K562 (cell line): Measurements from ENCODE around the gene HBG1. TPM values are rescaled to one million over a fixed set of nuclear protein-coding genes. Genes with fewer than 3 reads are reported as not detected.

Source experiments
- ATAC-seq: fragments of 200-7000 bp; cut with Tn5 transposase; 3 replicates; pipeline ENCODE4 v1.9.1; 2020; ENCODE audit warnings: moderate library complexity
- BruUV-seq: library from RNA; stranded (reverse); fragments of 400-500 nt; replicated peaks from 2 replicates; lab custom pipeline; 2021; lab: Mats Ljungman, UMichigan
- CTCF ChIA-PET: fragments of 300-600 bp; formaldehyde crosslinking; extraction: SDS; loops from one replicate; lab custom pipeline; 2021; ENCODE audit warnings: low intra/inter-chr PET ratio; lab: Yijun Ruan, JAX
- POLR2A ChIA-PET: fragments of 300-600, 350-650 bp; sonication (Branson Sonifier 250); formaldehyde crosslinking; extraction: SDS; loops from one replicate; lab custom pipeline; 2021; ENCODE audit warnings: antibody characterized with exemption, inconsistent platforms; lab: Yijun Ruan, JAX
- DNase-seq, 4 experiments: peaks; one replicate each; pipeline versions ENCODE4 v3.0.0 to v3.0.0-alpha.2; 2011 to 2018; ENCODE audit warnings: low spot score in 3 of 4, mixed read lengths in 3 of 4; ENCODE audit errors: extremely low read depth in 1 of 4
- FAIRE-seq: peaks from 2 replicates; lab custom pipeline; 2011; peaks lifted over from hg19 to GRCh38; lab: Jason Lieb, UNC
- H2AFZ ChIP-seq: 2 replicates; pipeline ENCODE4 v1.6.0; 2011; ENCODE audit warnings: low read depth, low read length, control low read depth, inconsistent platforms
- H3K27ac ChIP-seq: fragments of 200-600 bp; 3 replicates; pipeline ENCODE4 v1.8.0; 2011; ENCODE audit warnings: low read depth, mild to moderate bottlenecking, control low read depth, inconsistent platforms, low read length, moderate library complexity, mixed read lengths; ENCODE audit errors: extremely low read depth
- H3K27me3 ChIP-seq, 2 experiments: fragments of 300-600 bp in 1 of 2; 2 replicates in 1 of 2; 3 replicates in 1 of 2; pipeline versions ENCODE4 v1.6.0 to v1.8.0; 2011; ENCODE audit warnings: inconsistent platforms in 2 of 2, low read length in 2 of 2, mild to moderate bottlenecking in 1 of 2, mixed read lengths in 1 of 2, moderate library complexity in 1 of 2; ENCODE audit not compliant: control insufficient read depth in 2 of 2, insufficient read depth in 2 of 2
- H3K36me3 ChIP-seq: fragments of 300-600 bp; 3 replicates; pipeline ENCODE4 v1.8.0; 2011; ENCODE audit warnings: mild to moderate bottlenecking, low read length, inconsistent platforms; ENCODE audit not compliant: control insufficient read depth, insufficient read depth
- H3K4me1 ChIP-seq, 2 experiments: fragments of 200-600 bp in 1 of 2; replicated peaks in 1 of 2; 2 replicates in 1 of 2; 3 replicates in 1 of 2; pipeline versions ENCODE4 v1.5.1 to v1.8.0; 2011; ENCODE audit warnings: inconsistent platforms in 2 of 2, low read length in 2 of 2, mild to moderate bottlenecking in 1 of 2, mixed read lengths in 1 of 2, moderate library complexity in 1 of 2; ENCODE audit not compliant: control insufficient read depth in 2 of 2, insufficient read depth in 2 of 2
- H3K4me2 ChIP-seq: 2 replicates; pipeline ENCODE4 v1.6.1; 2011; ENCODE audit warnings: low read length, control low read depth, inconsistent platforms, mixed read lengths; ENCODE audit not compliant: insufficient read depth
- H3K4me3 ChIP-seq: fragments of 200-600 bp; sonication (generic), shearing (Covaris generic); 2 replicates; pipeline ENCODE4 v1.5.1; 2016; ENCODE audit warnings: control low read depth, inconsistent platforms
- H3K79me2 ChIP-seq: fragments of 200-600 bp; 3 replicates; pipeline ENCODE4 v1.8.0; 2011; ENCODE audit warnings: low read length, inconsistent platforms; ENCODE audit not compliant: control insufficient read depth, insufficient read depth
- H3K9ac ChIP-seq, 2 experiments: 2 replicates each; pipeline versions ENCODE4 v1.6.0 to v1.6.1; 2011; ENCODE audit warnings: low read depth in 2 of 2, low read length in 2 of 2, control low read depth in 1 of 2, inconsistent platforms in 1 of 2, mild to moderate bottlenecking in 1 of 2, mixed read lengths in 1 of 2; ENCODE audit not compliant: insufficient read depth in 1 of 2
- H3K9me1 ChIP-seq: one replicate; pipeline ENCODE4 v1.6.0; 2011; ENCODE audit warnings: inconsistent platforms, mild to moderate bottlenecking, low read length, moderate library complexity; ENCODE audit not compliant: control insufficient read depth, insufficient read depth
- H3K9me3 ChIP-seq: replicated peaks from 2 replicates; pipeline ENCODE4 v1.5.1; 2011; ENCODE audit warnings: low read depth, low read length, inconsistent platforms; ENCODE audit not compliant: control insufficient read depth, insufficient read depth
- H4K20me1 ChIP-seq: replicated peaks from 2 replicates; pipeline ENCODE4 v1.6.1; 2011; ENCODE audit warnings: low read length, inconsistent platforms, mixed read lengths; ENCODE audit not compliant: control insufficient read depth, insufficient read depth
- BDP1 ChIP-seq: IDR thresholded peaks from 3 replicates; pipeline ENCODE4 v1.6.1; 2011; ENCODE audit not compliant: insufficient read length, insufficient read depth
- CSDE1 ChIP-seq, 2 experiments: fragments of 450-650 bp; IDR thresholded peaks; 2 replicates each; pipeline ENCODE4 v1.6.1; 2016; ENCODE audit warnings: mild to moderate bottlenecking in 1 of 2
- FOXJ3 ChIP-seq: sonication (generic); formaldehyde crosslinking; IDR thresholded peaks from 2 replicates; pipeline ENCODE4 v1.4.0; 2020; ENCODE audit warnings: mild to moderate bottlenecking, missing genetic modification reagents
- HDAC8 ChIP-seq: fragments of 450-650 bp; IDR thresholded peaks from 2 replicates; pipeline ENCODE4 v1.6.1; 2016; ENCODE audit warnings: mild to moderate bottlenecking, missing genetic modification characterization, moderate library complexity, missing compliant biosample characterization
- HLTF ChIP-seq: fragments of 450-650 bp; IDR thresholded peaks from 2 replicates; pipeline ENCODE4 v1.6.1; 2016
- KAT7 ChIP-seq: sonication (generic); formaldehyde crosslinking; IDR thresholded peaks from 2 replicates; pipeline ENCODE4 v1.8.0; 2022; ENCODE audit warnings: missing genetic modification reagents, mild to moderate bottlenecking, borderline replicate concordance
- MTF1 ChIP-seq: fragments of 250-450 bp; sonication (Bioruptor Pico); IDR thresholded peaks from 2 replicates; pipeline ENCODE4 v1.9.0; 2021; ENCODE audit warnings: moderate library complexity, mild to moderate bottlenecking, inconsistent platforms, borderline replicate concordance
- POLR2H ChIP-seq: IDR thresholded peaks from 2 replicates; pipeline ENCODE4 v1.6.1; 2016; ENCODE audit warnings: missing genetic modification characterization, low read depth, mild to moderate bottlenecking, control low read depth, missing compliant biosample characterization, moderate library complexity
- SREBF2 ChIP-seq: sonication (generic); formaldehyde crosslinking; IDR thresholded peaks from 2 replicates; pipeline ENCODE4 v1.4.0; 2020; ENCODE audit warnings: mild to moderate bottlenecking, missing genetic modification reagents
- ZBTB43 ChIP-seq: sonication (generic); formaldehyde crosslinking; IDR thresholded peaks from 2 replicates; pipeline ENCODE4 v1.8.0; 2023; ENCODE audit warnings: mild to moderate bottlenecking, missing genetic modification reagents
- ZKSCAN8 ChIP-seq: fragments of 200-800 bp; sonication (Bioruptor generic); IDR thresholded peaks from 2 replicates; pipeline ENCODE4 v1.6.1; 2016; ENCODE audit warnings: missing genetic modification characterization, missing compliant biosample characterization
- ZNF444 ChIP-seq: fragments of 250-450 bp; sonication (Bioruptor Pico); IDR thresholded peaks from 2 replicates; pipeline ENCODE4 v1.4.0; 2020; ENCODE audit warnings: mild to moderate bottlenecking, moderate library complexity
- WGBS: fragments of 100-300 bp; shearing (Covaris generic); methylation state at CpG from one replicate; pipeline ENCODE4 v1.1.6; 2016; ENCODE audit warnings: low coverage, mixed read lengths; ENCODE audit not compliant: insufficient coverage; ENCODE audit errors: missing lambda C conversion rate; 5-methylcytosine and 5-hydroxymethylcytosine counted together
- in situ Hi-C: fragments of 300-500 bp; cut with MboI; formaldehyde crosslinking; loops from 4 replicates; pipeline ENCODE4 v1.15.0; 2018; ENCODE audit warnings: inconsistent platforms, mixed read lengths
- intact Hi-C: fragments of 100-400 bp; cut with micrococcal nuclease; formaldehyde crosslinking; loops from 2 replicates; pipeline ENCODE4 v1.14.2; 2022
- polyA plus RNA-seq, 8 experiments: library from polyadenylated mRNA; depleted of rRNA in 4 of 8; stranded (reverse) in 5 of 8; unstranded in 3 of 8; fragments of >200 nt; fragmentation: Nextera tagmentation in 2 of 8; fragmentation: Illumina TruSeq in 1 of 8; extraction: Ambion mirVana in 2 of 8; extraction: Trizol in 1 of 8; gene quantifications; 2 replicates each; pipeline versions ENCODE4 v1.2.1 to v1.2.3, GENCODE V29; 2011 to 2014; ENCODE audit warnings: inconsistent platforms in 1 of 8, missing spikeins in 1 of 8
- total RNA-seq, 7 experiments: library from RNA; depleted of rRNA in 6 of 7; stranded (reverse); fragments of >200 nt in 6 of 7; fragmentation: Illumina TruSeq in 2 of 7; extraction: Trizol in 2 of 7; gene quantifications; 2 replicates each; pipeline versions ENCODE4 v1.2.1 to v1.2.3, GENCODE V29; 2011 to 2021; ENCODE audit warnings: low replicate concordance in 1 of 7

The HBG1 gene
- total and polyA plus RNA-seq, 9 of the 15 experiments (the other 6 are each of a cell fraction or from before 2014, with no cell fraction given), result 1,066 to 16,338 (median 4,898) TPM

GRCh38 chr11:5231111-5231510, 18.5 kb downstream of the HBG1 start:
- CTCF ChIA-PET, result no interaction called here
- Histone ChIP-seq H3K9me1 (no peaks in the 10 kb centered on the region), H3K79me2 (no peaks in the 10 kb centered on the region; the same call in 2 of the 3 replicates), H4K20me1 (no peaks in the 10 kb centered on the region), H3K27ac (no peak overlapping the region), H3K9ac (no peak overlapping the region), H3K9me3 (no peaks in the 10 kb centered on the region), H3K27me3 (no peaks in the 10 kb centered on the region), H3K4me2 (no peak overlapping the region), H2AFZ (no peak overlapping the region), H3K4me1 (peaks cover 16 to 32% of the 10 kb centered on the region in 2 experiments), H3K4me3 (no peak overlapping the region), H3K36me3 (no peaks in the 10 kb centered on the region)
- FAIRE-seq (no peak), DNase-seq (no peak), ATAC-seq (no peak)
- TF ChIP-seq CSDE1 (IDR thresholded peaks at IDR 0.05), result no peak
- no peak for TF ChIP-seq FOXJ3 (CRISPR knock-in tag)
- TF ChIP-seq MTF1, result no peak
- TF ChIP-seq ZKSCAN8, result no peak
- no peak for TF ChIP-seq KAT7
- TF ChIP-seq SREBF2 (CRISPR knock-in tag), result no peak
- no peak for TF ChIP-seq HDAC8 (tag)
- TF ChIP-seq BDP1, result no peak
- TF ChIP-seq POLR2H (tag), result no peak
- TF ChIP-seq ZBTB43 (CRISPR knock-in tag), result no peak
- no peak for TF ChIP-seq ZNF444 (CRISPR knock-in tag)
- no peak for TF ChIP-seq HLTF
- in situ Hi-C loops (no loop called here), intact Hi-C loops (no loop called here)
- WGBS, result 92% methylated on average over 2 of the region's 2 CpGs
- no TSS peak for BruUV-seq
- POLR2A ChIA-PET, result interaction anchor here (1.1 to 1.2 kb wide), 2 partner anchors 9 to 11 kb away, joined by 5 to 6 read pairs; no protein-coding TSS in a partner anchor
